ENCODE results near the gene SLC35A3.

Gene SLC35A3

GRCh38 chr1:100075773-100076172, 106.0 kb downstream of the SLC35A3 start:
- DNase-seq (ENCODE audit: low read depth in 2 of 2, low spot score in 1 of 2): no peak

DNA sequence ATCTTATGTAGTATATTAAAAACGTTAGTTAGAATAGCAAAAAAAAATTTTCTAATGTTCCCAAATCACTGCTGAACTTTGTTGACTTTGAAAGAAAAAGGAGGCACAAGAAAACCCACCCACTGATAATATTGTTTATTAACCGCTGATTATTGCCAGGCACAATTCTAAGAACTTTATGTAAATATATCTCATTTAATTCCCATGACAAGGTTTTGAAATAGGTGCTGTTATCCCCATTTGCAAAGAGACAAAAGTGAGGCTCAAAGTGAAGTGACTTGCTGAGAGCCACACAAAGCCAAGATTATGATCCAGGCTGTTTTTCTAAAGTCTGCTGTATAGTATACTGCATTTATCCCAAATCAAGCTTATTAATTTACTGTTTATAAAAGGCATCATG, 106.5 kb downstream of the SLC35A3 start:
- no peak for DNase-seq (ENCODE audit: low read depth in 2 of 2, low spot score in 1 of 2)

DNA sequence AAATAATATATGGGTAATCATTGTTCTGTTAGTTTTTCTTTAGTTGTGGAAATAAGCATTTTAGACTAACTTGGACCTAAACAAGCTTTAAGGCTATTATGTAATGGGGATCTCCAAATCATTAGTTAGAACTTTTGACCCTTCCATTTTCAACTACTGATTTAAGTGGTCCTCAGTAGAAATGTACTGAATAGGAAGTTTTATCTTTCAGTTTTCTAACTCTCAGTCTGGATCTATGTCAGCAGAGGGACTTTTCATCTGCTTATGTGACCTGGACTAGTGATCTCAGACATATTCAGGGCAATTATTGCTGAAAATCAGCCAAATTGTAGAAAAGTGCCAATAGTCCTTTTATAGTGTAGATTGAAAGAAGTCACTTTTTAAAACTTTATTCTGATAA, 106.9 kb downstream of the SLC35A3 start:
- no peak for DNase-seq (ENCODE audit: low read depth in 2 of 2, low spot score in 1 of 2)

- no peak for DNase-seq (ENCODE audit: low read depth in 2 of 2, low spot score in 1 of 2)
These were observed 107.7 kb downstream of the SLC35A3 start for GRCh38 chr1:100077531-100077930.

GRCh38 chr1:100080331-100080730, 110.5 kb downstream of the SLC35A3 start:
- DNase-seq (ENCODE audit: low read depth in 2 of 2, low spot score in 1 of 2): no peak

Measured in stimulated activated CD8-positive, alpha-beta memory T cell treated with anti-CD3 and anti-CD28 coated beads, Interleukin-4, amount 100 ng/mL, for 4 hours (primary cell).